NCI-H128 (cell line): ENCODE results near the gene SNAPC5.

Source experiments
- DNase-seq: peaks from one replicate; lab custom pipeline; 2025; ENCODE audit not compliant: unreplicated experiment; lab: John Stamatoyannopoulos, UW

Gene SNAPC5

DNA sequence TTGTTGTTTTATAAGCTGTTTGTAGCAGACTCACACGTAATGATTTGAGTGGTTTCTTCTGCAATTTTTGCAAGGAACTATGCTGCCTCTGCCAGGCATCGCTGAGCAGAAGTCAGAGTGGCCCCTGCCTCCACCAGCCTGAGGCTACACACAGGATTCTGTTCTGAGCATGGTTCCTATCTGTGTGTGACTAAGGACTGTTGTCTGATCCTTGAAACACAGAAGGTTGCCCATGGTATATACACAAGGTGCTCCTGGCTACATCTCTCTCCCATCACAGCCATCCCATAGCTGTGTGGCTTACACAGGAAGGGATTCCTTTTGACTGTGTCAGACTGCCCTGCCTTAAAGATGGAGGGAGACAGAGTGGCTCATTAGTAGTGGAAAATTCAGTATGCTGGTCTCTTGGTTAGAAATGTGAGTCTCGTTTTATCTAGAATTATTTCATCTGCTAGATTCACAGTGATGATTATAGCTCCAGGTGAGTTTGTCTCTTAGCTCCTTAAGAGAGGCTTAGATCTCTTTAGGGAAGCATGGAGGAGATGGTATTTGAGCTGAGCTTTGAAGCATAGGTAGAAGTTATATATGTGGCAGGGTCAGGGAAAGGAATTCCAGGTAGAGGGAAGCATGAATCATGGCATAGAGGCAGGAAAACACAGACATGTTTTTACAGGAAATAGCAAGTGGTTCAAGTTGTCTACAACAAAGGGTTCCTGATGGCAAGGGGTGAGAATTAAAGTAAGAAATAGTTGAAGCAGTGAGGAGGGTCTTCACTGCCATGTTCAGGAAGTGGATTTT is 37.5 kb downstream of the SNAPC5 start:
- DNase-seq: no peak

GRCh38 chr15:66456211-66456610 is 41.4 kb downstream of the SNAPC5 start:
- DNase-seq: no peak

- no peak for DNase-seq
Measured at GRCh38 chr15:66454143-66454542, 43.4 kb downstream of the SNAPC5 start.

GRCh38 chr15:66452971-66453580 is 44.5 kb downstream of the SNAPC5 start:
- DNase-seq: no peak

DNA sequence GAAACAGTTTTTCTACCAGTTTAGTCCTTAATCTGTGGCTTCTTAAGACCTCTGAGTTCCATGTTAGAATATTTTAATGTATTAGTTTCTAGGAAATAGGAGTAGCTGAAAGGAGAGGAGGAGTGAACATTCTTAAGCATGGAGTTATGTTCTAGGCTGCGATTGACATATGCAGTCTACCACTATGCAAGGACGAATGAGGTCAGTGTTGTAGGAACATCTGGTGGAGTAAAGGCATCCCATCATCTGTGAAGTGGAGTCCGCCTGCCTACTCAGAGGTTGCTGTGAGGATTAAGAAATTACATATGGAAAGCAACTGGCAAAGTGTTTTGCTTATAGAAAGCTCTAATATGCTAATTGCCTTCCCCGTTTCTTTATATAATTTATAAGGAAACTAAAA is 45.1 kb downstream of the SNAPC5 start:
- DNase-seq: no peak
